SK-N-SH (cell line): ENCODE data around the gene KCNQ2. TPM values are rescaled to one million over a fixed set of nuclear protein-coding genes. Genes with fewer than 3 reads are reported as not detected.

Experiments used
- CTCF ChIA-PET: fragments of 300-600, 350-600 bp; formaldehyde crosslinking; extraction: SDS; loops from one replicate; lab custom pipeline; 2021; lab: Yijun Ruan, JAX
- POLR2A ChIA-PET: fragments of 350-600 bp; sonication (Branson Sonifier 250); formaldehyde crosslinking; extraction: SDS; loops from one replicate; lab custom pipeline; 2020; ENCODE audit warnings: antibody characterized with exemption, inconsistent platforms; lab: Yijun Ruan, JAX
- DNase-seq: peaks from one replicate; pipeline ENCODE4 v3.0.0; 2012
- H2AFZ ChIP-seq: fragments of 200-600 bp; sonication (generic); 2 replicates; pipeline ENCODE4 v1.8.1; 2016; ENCODE audit warnings: antibody characterized with exemption, mild to moderate bottlenecking, low read depth
- H3F3A ChIP-seq: fragments of 200-600 bp; sonication (generic); replicated peaks from 2 replicates; pipeline ENCODE3; 2016; ENCODE audit warnings: antibody characterized with exemption, mild to moderate bottlenecking; ENCODE audit not compliant: insufficient read depth
- H3K27ac ChIP-seq, 2 experiments: fragments of 200-500 bp in 1 of 2; fragments of 200-600 bp in 1 of 2; sonication (Bioruptor generic) in 1 of 2; sonication (generic), shearing (Covaris generic) in 1 of 2; 2 replicates each; pipeline versions ENCODE4 v1.5.1 to v1.6.1; 2014 to 2016; ENCODE audit warnings: low read depth in 2 of 2, inconsistent platforms in 1 of 2, low read length in 1 of 2, mild to moderate bottlenecking in 1 of 2, mixed read lengths in 1 of 2
- H3K27me3 ChIP-seq: fragments of 200-600 bp; sonication (generic), shearing (Covaris generic); 2 replicates; pipeline ENCODE4 v1.6.1; 2016; ENCODE audit warnings: mixed run types; ENCODE audit not compliant: insufficient read depth
- H3K36me3 ChIP-seq, 2 experiments: fragments of 200-500 bp in 1 of 2; fragments of 200-600 bp in 1 of 2; sonication (Bioruptor generic) in 1 of 2; sonication (generic) in 1 of 2; replicated peaks in 1 of 2; 2 replicates each; pipeline versions ENCODE3 to v1.5.1; 2014 to 2016; ENCODE audit warnings: low read length in 1 of 2, mild to moderate bottlenecking in 1 of 2; ENCODE audit not compliant: insufficient read depth in 2 of 2, control insufficient read depth in 1 of 2
- H3K4me1 ChIP-seq, 2 experiments: fragments of 200-500 bp in 1 of 2; fragments of 200-600 bp in 1 of 2; sonication (Bioruptor generic) in 1 of 2; sonication (generic), shearing (Covaris generic) in 1 of 2; 2 replicates each; pipeline versions ENCODE4 v1.5.1 to v1.6.1; 2014 to 2016; ENCODE audit warnings: low read depth in 1 of 2, low read length in 1 of 2, mixed run types in 1 of 2; ENCODE audit not compliant: insufficient read depth in 2 of 2, control insufficient read depth in 1 of 2
- H3K4me2 ChIP-seq: fragments of 200-600 bp; sonication (generic), shearing (Covaris generic); 2 replicates; pipeline ENCODE4 v1.6.1; 2017; ENCODE audit warnings: mixed run types
- H3K4me3 ChIP-seq, 2 experiments: fragments of 200-500 bp in 1 of 2; fragments of 200-600 bp in 1 of 2; sonication (Bioruptor generic) in 1 of 2; sonication (generic), shearing (Covaris generic) in 1 of 2; 2 replicates each; pipeline versions ENCODE4 v1.5.1 to v1.8.1; 2014 to 2016; ENCODE audit warnings: low read depth in 2 of 2, inconsistent platforms in 1 of 2, low read length in 1 of 2, mild to moderate bottlenecking in 1 of 2, mixed read lengths in 1 of 2, moderate library complexity in 1 of 2
- H3K79me2 ChIP-seq: fragments of 200-600 bp; sonication (generic); 2 replicates; pipeline ENCODE4 v1.8.1; 2017; ENCODE audit warnings: mild to moderate bottlenecking; ENCODE audit not compliant: insufficient read depth
- H3K9ac ChIP-seq: fragments of 200-600 bp; sonication (generic); 2 replicates; pipeline ENCODE4 v1.6.1; 2017; ENCODE audit warnings: mixed run types
- H3K9me2 ChIP-seq: fragments of 200-600 bp; sonication (generic); 2 replicates; pipeline ENCODE4 v1.6.1; 2017; ENCODE audit warnings: mixed run types
- H3K9me3 ChIP-seq: fragments of 200-600 bp; sonication (generic); 2 replicates; pipeline ENCODE4 v1.6.1; 2017; ENCODE audit warnings: mixed run types, mild to moderate bottlenecking, moderate library complexity
- H4K20me1 ChIP-seq: fragments of 200-600 bp; sonication (generic); 2 replicates; pipeline ENCODE4 v1.6.1; 2017; ENCODE audit warnings: mild to moderate bottlenecking, mixed run types; ENCODE audit not compliant: insufficient read depth
- EZH2phosphoT487 ChIP-seq: fragments of 200-600 bp; sonication (generic); IDR thresholded peaks from 2 replicates; pipeline ENCODE4 v1.6.1; 2017; ENCODE audit warnings: low read depth, mixed run types, mild to moderate bottlenecking, antibody characterized with exemption, moderate library complexity, borderline replicate concordance
- GABPA ChIP-seq: IDR thresholded peaks from 2 replicates; pipeline ENCODE4 v1.4.0; 2012; ENCODE audit warnings: low read depth, mild to moderate bottlenecking
- JUND ChIP-seq: IDR thresholded peaks from 2 replicates; pipeline ENCODE4 v1.4.0; 2012
- NRF1 ChIP-seq: IDR thresholded peaks from 2 replicates; pipeline ENCODE4 v1.6.1; 2012; ENCODE audit warnings: low read depth, mild to moderate bottlenecking, low read length
- SMC3 ChIP-seq: IDR thresholded peaks from 2 replicates; pipeline ENCODE4 v1.6.1; 2012; ENCODE audit warnings: low read depth, low read length, improper control_type of control experiment
- USF2 ChIP-seq: fragments of 150-350 bp; IDR thresholded peaks from 2 replicates; pipeline ENCODE4 v1.6.1; 2017; ENCODE audit warnings: antibody characterized with exemption, low read length, low read depth, borderline replicate concordance
- WGBS: methylation state at CpG from one replicate; pipeline ENCODE4 v1.1.6; 2017; ENCODE audit warnings: low lambda C conversion rate; 5-methylcytosine and 5-hydroxymethylcytosine counted together
- polyA plus RNA-seq, 3 experiments: library from polyadenylated mRNA; depleted of rRNA; stranded (reverse); fragments of >200 nt; gene quantifications; 2 replicates each; pipeline ENCODE4 v1.2.3, GENCODE V29; 2012
- TF ChIP-seq, protein P1 (sequence below): IDR thresholded peaks from 2 replicates; pipeline ENCODE4 v1.6.1; 2012; ENCODE audit warnings: mild to moderate bottlenecking, low read depth, low read length, moderate library complexity
- TF ChIP-seq, protein P2 (sequence below): fragments of 200-600 bp; sonication (generic); IDR thresholded peaks from 2 replicates; pipeline ENCODE4 v1.6.1; 2017; ENCODE audit warnings: antibody characterized with exemption, mild to moderate bottlenecking, moderate library complexity

KCNQ2 gene
- polyA plus RNA-seq, 1 of the 3 experiments (the other 2 are of a cell fraction), result 3.9 TPM

DNA sequence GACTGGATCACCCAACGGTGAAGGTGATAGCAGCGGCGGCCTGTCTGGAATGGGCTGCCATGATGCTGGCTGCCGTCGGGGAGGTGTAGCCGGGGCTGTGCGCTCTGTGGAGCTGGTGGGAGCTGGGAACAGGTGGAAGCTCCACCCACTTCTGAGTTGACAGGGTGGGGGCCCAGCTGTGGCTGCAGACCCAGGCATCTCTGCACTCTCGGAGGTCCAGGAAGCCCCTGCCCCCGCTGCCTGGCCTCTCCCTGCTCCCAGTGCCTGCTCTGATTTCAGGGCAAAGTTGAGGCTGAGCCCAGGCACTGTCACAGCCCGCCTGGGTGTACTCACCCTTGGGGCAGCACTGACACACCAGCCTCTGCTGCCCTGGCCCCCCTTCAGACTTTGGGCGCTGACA lies 93.2 kb downstream of the KCNQ2 start:
- Histone ChIP-seq H4K20me1 (no peaks in the 10 kb centered on the region), H3K9me3 (no peaks in the 10 kb centered on the region), H3K9me2 (no peaks in the 10 kb centered on the region), H3K4me1 (no peaks in the 10 kb centered on the region; a peak in 1 of 4 replicates), H3K9ac (no peak overlapping the region), H3K36me3 (no peaks in the 10 kb centered on the region), H3K4me3 (no peak overlapping the region), H2AFZ (no peak overlapping the region), H3K27ac (no peak overlapping the region), H3F3A (no peaks in the 10 kb centered on the region), H3K27me3 (no peaks in the 10 kb centered on the region), H3K79me2 (no peaks in the 10 kb centered on the region), H3K4me2 (no peak overlapping the region)
- ChIA-PET POLR2A (no interaction called here), CTCF (interaction anchor here (1.0 to 10.6 kb wide), 6 partner anchors 12 to 155 kb away, joined by 3 to 460 read pairs (median 31); partner anchors contain the start of gene COL20A1)
- WGBS, result 73% methylated on average over 6 of the region's 11 CpGs
- TF ChIP-seq NRF1, result no peak
- TF ChIP-seq, protein P1, sequence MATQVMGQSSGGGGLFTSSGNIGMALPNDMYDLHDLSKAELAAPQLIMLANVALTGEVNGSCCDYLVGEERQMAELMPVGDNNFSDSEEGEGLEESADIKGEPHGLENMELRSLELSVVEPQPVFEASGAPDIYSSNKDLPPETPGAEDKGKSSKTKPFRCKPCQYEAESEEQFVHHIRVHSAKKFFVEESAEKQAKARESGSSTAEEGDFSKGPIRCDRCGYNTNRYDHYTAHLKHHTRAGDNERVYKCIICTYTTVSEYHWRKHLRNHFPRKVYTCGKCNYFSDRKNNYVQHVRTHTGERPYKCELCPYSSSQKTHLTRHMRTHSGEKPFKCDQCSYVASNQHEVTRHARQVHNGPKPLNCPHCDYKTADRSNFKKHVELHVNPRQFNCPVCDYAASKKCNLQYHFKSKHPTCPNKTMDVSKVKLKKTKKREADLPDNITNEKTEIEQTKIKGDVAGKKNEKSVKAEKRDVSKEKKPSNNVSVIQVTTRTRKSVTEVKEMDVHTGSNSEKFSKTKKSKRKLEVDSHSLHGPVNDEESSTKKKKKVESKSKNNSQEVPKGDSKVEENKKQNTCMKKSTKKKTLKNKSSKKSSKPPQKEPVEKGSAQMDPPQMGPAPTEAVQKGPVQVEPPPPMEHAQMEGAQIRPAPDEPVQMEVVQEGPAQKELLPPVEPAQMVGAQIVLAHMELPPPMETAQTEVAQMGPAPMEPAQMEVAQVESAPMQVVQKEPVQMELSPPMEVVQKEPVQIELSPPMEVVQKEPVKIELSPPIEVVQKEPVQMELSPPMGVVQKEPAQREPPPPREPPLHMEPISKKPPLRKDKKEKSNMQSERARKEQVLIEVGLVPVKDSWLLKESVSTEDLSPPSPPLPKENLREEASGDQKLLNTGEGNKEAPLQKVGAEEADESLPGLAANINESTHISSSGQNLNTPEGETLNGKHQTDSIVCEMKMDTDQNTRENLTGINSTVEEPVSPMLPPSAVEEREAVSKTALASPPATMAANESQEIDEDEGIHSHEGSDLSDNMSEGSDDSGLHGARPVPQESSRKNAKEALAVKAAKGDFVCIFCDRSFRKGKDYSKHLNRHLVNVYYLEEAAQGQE, result no peak
- TF ChIP-seq JUND, result no peak
- TF ChIP-seq SMC3, result no peak
- TF ChIP-seq EZH2phosphoT487, result no peak
- no peak for TF ChIP-seq USF2
- no peak for TF ChIP-seq GABPA
- DNase-seq, result no peak

DNA sequence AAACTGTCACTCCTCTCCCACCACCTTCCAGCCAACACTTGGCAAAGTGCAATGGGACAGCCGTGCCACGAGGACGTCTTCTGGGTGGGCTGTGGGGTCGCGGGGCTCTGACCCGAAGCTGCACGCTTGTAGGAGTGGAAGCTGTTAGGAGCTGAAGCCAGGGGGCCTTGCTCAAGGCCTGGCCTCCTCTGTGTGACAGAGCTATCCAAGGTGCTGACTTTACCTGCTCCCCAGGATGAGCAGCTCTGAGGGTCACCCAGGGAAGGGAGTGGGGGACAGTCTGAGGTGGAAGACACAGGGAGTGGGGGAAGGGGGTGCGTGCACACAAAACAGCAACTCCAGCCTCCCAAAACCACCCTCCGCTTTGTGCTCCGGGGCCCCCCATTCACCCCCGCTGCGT lies 93.8 kb downstream of the KCNQ2 start:
- TF ChIP-seq, protein P1, result peak; percentile 87
- TF ChIP-seq NRF1, result no peak
- TF ChIP-seq, protein P2, sequence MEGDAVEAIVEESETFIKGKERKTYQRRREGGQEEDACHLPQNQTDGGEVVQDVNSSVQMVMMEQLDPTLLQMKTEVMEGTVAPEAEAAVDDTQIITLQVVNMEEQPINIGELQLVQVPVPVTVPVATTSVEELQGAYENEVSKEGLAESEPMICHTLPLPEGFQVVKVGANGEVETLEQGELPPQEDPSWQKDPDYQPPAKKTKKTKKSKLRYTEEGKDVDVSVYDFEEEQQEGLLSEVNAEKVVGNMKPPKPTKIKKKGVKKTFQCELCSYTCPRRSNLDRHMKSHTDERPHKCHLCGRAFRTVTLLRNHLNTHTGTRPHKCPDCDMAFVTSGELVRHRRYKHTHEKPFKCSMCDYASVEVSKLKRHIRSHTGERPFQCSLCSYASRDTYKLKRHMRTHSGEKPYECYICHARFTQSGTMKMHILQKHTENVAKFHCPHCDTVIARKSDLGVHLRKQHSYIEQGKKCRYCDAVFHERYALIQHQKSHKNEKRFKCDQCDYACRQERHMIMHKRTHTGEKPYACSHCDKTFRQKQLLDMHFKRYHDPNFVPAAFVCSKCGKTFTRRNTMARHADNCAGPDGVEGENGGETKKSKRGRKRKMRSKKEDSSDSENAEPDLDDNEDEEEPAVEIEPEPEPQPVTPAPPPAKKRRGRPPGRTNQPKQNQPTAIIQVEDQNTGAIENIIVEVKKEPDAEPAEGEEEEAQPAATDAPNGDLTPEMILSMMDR, result no peak
- TF ChIP-seq, all 33 proteins: peak for 1
- Histone ChIP-seq H3K27ac (no peak overlapping the region), H3K36me3 (no peaks in the 10 kb centered on the region), H3K9me3 (no peaks in the 10 kb centered on the region), H3K27me3 (no peaks in the 10 kb centered on the region), H3K4me2 (no peak overlapping the region), H3F3A (no peaks in the 10 kb centered on the region), H3K4me3 (no peak overlapping the region), H3K79me2 (no peaks in the 10 kb centered on the region), H4K20me1 (no peaks in the 10 kb centered on the region), H2AFZ (no peak overlapping the region), H3K4me1 (no peaks in the 10 kb centered on the region; a peak in 1 of 4 replicates), H3K9ac (no peak overlapping the region), H3K9me2 (no peaks in the 10 kb centered on the region)
- ChIA-PET POLR2A (no interaction called here), CTCF (interaction anchor here (0.8 to 10.6 kb wide), 7 partner anchors 12 to 322 kb away, joined by 3 to 460 read pairs (median 4); partner anchors contain the start of gene COL20A1)
- 60% methylated on average over 12 of the region's 12 CpGs for whole genome bisulfite sequencing
- no peak for DNase-seq
